ENCODE data around the gene UBE2B. TPM values are rescaled to one million over a fixed set of nuclear protein-coding genes. Genes with fewer than 3 reads are reported as not detected.
A peak's percentile ranks its signal among the peaks of the same experiment; 100 is the strongest.
"Not testable (repeated sequence)": the region's sequence is repeated elsewhere in the genome, so short reads cannot be mapped to it uniquely, and the experiment has no call there.

Gene UBE2B
- total RNA-seq (2014; rRNA removed; shearing (Covaris generic)): 17.4 and 23.3 TPM in 2 replicates
- polyA plus RNA-seq (2015; cell fraction: cytosol; rRNA removed): 83.5 and 84.6 TPM in 2 replicates
- polyA plus RNA-seq (2015; cell fraction: nucleus; rRNA removed): 56.1 and 56.5 TPM in 2 replicates

DNA sequence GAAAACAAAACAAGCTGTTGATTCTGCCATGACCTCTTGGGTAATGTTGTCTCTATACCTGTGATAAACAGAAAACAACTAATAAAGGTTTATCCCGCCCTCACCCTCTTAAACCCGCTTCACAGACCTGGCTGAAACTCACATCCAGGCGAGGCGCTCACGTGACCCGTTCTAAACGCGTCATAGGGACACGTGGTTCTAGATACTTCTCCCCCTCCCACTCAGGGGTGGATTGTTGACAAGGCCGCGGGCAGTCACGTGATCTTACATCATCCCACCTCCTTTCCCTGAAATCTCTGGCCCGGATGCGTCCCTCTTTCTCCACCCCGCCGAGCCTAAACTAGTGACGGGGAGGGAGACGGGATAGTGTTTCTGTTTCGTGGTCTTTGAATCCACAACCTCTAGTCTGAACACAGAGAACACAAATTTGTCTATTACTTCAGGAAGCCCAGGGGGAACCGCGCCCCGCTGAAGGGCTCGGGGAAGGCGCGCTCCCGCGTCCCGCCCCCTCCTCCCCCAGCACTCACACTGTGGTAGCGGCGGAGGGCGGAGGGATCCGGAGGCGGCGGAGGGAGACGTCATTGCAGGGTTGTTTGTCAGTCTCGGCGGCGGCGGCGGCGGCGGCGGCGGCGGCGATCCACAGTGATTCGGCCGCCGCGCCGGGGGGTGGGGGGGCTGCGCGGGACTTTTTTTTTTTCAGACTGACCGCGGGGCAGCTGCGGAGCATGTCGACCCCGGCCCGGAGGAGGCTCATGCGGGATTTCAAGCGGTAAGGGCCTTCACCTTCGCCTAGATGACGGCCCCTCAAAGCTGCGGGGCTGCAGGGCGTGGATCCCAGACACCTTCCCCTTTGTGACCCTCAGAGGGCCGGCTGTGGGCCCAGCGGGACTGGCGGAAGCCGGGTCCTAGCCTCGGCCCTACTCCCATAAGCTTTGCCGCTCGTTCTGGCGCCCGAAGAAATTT lies at the start of gene UBE2B:
Gene UBE2B, plus strand, starts transcription at position 699 of the 963 bp plus-strand sequence. Its CDS starts 27 bp downstream, at position 726.
- peak; percentile 99 for DNase-seq (ENCODE audit: low read depth)

DNA sequence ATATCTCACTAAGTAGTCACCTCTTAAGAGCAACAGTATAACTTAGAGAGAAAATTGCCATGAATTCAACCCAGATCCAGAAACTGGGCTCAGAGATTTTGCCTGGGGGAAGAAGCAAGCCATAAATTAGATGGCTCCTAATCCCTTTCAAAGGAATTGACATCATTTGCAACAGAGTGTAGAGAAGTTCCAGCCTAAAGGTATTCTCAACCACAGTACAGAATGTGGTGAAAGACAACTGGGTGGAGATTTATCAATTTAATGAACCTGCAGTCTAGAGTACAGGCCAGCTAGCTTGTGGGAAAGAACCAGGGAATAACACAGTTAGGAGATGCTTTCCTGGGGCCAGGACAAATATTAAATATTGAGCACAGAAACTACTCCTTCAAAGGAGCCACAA lies 44.0 kb upstream of the UBE2B start:
- DNase-seq (ENCODE audit: low read depth): no peak

DNA sequence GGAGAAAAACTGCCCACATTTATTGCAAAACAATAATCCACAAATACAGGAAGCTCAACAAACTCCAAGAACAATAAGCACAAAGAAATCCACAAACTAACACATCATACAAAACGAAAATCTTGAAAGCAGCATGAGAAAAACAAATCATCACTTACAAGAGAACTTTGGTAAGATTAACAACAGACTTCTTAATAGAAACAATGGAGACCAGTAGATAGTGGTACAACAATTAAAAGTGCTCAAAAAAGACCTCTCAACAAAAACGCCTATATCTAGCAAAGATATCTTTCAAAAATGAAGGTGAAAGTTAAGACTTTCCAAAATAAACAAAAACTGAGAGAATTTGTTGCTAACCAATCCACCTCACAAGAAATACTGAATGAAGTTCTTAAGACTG lies 42.8 kb upstream of the UBE2B start:
- DNase-seq (ENCODE audit: low read depth): no peak

DNA sequence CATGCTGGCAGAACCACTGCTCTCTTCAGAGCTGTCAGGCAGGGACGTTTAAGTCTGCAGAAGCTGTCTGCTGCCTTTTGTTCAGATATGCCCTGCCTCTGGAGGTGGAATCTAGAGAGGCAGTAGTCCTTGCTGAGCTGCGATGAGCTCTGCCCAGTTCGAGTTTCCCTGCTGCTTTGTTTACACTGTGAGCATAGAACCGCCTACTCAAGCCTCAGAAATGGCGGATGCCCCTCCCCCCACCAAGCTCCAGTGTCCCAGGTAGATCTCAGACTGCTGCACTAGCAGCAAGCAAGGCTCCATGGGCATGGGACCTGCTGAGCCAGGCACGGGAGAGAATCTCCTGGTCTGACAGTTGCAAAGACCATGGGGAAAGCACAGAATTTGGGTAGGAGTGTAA lies 34.5 kb upstream of the UBE2B start:
- not testable (repeated sequence) for DNase-seq (ENCODE audit: low read depth)

DNA sequence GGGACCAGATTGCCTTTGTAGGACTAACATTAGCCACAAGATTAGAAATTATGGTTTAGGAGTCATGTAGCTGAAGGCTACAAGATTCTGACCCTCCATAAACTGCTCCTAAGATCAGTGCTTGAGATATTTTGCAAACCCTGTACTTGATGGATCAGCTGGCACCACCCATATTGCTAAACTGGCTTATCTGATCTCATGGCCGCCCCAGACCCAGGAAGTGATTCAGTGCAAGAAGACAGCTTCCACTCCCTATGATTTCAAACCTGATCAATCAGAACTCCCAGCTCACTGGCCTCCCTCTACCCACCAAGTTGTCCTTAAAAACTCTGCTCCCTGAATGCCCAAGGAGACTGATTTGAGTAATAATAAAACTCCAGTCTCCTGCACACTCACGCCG lies 27.9 kb upstream of the UBE2B start:
- not testable (repeated sequence) for DNase-seq (ENCODE audit: low read depth)

DNA sequence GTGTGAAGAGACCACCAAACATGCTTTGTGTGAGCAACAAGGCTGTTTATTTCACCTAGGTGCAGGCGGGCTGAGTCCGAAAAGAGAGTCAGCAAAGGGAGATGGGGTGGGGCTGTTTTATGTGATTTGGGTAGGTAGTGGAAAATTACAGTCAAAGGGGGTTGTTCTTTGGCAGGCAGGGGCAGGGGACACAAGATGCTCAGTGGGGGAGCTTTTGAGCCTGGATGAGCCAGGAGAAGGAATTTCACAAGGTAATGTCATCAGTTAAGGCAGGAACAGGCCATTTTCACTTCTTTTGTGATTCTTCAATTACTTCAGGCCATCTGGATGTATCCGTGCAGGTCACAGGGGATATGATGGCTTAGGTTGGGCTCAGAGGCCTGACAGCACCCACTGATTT lies 25.9 kb upstream of the UBE2B start:
- not testable (repeated sequence) for DNase-seq (ENCODE audit: low read depth)

DNA sequence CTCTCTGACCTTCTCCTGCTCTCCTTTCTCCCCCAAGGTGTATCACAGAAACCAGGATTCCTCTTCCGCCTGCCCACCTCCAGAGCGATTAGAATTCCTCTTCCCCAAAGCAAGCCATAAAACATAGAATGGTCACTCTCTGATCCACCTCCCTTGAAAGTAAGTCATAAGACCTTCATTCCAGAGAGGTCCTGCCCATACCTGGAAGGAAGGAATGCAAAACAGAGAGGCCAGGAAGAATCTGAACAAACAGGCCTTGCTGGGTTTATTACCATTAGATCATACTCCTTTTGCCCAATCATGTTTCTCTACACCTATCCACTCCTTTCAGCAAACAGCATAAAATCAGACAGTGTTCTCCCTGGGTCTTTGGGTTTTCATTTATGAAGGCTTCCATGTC lies 25.4 kb upstream of the UBE2B start:
- DNase-seq (ENCODE audit: low read depth): no peak

DNA sequence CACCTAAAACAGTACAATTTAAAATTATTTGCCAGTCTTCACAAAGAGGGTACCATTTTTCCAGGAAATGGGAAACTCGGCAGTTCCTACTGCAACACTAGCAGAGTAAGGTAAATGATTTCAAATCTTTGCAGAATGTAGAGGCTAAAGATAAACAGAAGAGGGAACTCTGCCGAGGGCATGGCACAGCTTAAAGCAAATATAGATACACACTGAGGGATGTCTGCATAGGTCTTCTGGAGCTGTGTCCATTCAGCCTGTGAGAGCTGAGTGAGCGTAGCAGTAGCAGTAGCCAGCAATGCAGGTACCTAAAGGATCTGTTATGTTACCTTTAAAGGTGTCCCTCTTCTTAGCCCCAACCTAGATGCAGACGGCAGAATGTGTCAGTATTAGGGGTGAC lies 21.9 kb upstream of the UBE2B start:
- no peak for DNase-seq (ENCODE audit: low read depth)

DNA sequence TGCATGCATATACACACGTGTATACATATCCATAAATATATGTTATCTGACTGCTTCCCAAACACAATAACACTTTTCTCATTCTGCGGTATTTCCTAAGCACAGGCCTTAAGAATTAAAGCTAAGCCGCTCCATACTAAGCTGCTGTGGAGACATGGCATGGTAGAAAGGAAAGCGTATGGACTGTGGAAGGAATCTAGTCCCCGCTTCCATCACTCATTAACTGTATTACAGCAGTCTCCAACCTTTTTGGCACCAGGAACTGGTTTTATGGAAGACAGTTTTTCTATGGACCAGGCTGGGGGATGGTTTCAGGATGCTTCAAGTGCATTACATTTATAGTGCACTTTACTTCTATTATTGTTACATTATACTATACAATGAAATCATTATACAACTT lies 15.7 kb upstream of the UBE2B start:
- DNase-seq (ENCODE audit: low read depth): no peak

DNA sequence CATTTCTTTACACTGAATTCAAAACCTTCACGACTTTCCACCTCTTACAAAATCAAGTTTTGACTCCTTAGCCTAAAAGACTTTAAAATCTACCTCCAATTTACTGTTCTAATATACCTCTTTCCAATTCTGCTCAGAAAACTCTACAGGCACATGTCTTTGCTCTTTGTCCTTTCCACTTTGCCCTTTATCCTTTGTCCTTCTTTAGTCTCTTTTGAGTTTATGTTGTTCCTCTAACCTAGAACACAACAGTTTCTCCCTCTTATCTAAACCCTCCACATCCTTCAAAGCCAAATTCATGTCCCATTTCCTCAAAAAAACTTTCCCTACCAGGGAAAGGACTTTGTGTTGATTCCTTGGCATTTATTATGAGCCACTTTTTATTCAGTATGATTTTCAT lies 5.8 kb upstream of the UBE2B start:
- no peak for DNase-seq (ENCODE audit: low read depth)

DNA sequence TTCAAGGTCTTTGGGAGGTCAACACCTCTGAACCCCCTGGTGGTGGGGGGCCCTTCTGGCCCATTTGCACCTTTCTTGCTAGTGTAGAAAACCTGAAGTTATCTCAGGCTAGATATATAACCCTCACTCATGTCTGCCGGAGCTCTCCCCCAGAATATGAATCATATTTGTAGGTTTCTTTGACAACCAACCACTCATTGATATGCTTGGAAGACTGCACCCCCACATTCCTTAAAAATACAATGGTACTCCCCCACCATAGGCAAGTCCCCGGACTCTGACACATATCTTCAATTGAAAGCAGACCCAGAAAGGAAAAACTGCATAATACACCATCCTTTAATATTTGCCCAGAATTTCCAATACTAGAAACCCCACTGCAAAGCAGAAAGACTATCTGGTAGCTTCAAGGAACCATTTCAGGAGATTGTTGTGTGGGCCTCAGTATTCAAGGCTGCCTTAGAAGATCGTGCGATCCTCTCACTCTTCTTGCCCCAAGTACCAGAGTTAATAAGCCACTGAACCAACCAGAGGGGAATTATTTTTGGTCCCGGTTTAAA lies 978 bp upstream of the UBE2B start:
- DNase-seq (ENCODE audit: low read depth): no peak

DNA sequence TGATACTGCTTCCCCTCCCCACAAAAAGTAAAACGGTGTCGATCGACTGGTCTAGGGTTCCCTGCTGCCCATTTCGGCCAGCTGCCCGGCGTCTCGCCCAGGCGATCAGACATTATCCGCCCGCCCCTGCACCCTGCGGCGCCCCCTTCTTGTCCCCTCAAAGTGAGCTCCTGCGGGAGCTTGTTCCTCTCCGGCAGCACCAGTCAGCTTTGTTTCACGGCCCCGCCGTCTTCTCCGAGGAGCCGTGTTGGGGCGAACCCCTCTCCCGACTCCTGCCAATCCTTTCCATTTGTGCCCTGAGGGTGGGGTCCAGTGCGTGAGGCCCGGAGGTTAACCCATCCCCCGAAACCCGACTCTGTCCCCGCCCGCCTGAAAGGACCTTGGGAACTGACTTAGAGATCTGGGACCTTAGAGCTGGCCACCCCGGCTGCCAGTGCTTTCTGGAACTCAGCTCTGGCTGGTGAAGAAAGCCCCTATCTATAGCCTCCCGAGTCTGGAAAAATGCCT lies 518 bp downstream of the UBE2B start:
- peak; percentile 52 for DNase-seq (ENCODE audit: low read depth)

DNA sequence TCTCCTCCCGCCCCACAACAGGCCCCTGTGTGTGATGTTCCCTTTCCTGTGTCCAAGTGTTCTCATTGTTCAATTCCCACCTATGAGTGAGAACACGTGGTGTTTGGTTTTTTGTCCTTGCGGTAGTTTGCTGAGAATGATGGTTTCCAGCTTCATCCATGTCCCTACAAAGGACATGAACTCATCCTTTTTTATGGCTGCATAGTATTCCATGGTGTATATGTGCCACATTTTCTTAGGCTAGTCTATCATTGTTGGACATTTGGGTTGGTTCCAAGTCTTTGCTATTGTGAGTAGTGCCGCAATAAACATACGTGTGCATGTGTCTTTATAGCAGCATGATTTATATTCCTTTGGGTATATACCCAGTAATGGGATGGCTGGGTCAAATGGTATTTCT lies 2.3 kb downstream of the UBE2B start:
- not testable (repeated sequence) for DNase-seq (ENCODE audit: low read depth)

DNA sequence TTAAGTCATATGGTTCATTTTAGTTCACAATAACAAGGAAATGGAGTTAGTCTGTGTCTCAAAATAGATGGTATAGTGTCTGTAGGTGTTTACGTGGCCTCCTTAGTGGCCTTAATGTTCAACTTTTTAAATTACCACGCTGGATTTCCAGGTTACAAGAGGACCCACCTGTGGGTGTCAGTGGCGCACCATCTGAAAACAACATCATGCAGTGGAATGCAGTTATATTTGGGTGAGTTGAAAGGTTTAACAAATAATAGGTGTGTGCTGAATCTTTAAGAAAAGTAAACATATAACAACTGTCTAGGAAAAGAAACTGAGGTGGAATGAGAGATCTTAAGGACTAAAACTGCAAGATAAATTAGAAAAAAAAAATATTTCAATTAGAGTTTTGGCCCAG lies 2.9 kb downstream of the UBE2B start:
- DNase-seq (ENCODE audit: low read depth): no peak

DNA sequence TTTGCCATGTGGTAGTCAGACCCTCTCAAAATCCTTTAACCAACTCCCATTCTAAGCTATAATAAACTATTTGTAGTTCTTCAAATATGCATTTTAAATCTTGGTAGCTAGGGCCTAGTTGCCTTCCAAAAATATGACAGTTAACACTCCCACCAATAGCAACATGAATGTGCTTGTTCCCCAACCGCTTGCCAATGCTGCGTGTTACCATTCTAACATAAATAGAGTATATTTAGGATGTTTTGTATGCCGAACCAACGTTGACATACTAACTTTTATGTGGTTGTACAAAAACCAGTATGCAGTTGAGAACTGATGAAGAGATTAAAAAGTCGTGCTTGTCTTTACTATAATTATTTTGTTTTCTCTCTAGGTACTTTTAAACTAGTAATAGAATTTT lies 9.0 kb downstream of the UBE2B start:
- DNase-seq (ENCODE audit: low read depth): no peak

DNA sequence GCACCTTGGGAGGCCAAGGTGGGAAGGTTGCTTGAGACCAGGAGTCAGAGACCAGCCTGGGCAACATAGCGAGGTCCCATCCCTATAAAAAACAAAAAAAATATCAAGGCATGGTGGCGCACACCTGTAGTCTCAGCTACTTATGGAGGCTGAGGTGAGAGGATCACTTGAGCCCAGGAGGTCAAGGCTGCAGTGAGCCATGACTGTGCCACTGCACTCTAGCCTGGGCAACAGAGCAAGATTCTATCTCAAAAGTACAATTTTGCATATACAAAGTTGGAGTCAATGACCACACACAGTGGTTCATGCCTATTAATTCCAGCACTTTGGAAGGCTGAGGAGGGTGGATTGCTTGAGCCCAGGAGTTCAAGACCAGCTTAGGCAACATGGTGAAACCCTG lies 10.8 kb downstream of the UBE2B start:
- DNase-seq (ENCODE audit: low read depth): not testable (repeated sequence)

DNA sequence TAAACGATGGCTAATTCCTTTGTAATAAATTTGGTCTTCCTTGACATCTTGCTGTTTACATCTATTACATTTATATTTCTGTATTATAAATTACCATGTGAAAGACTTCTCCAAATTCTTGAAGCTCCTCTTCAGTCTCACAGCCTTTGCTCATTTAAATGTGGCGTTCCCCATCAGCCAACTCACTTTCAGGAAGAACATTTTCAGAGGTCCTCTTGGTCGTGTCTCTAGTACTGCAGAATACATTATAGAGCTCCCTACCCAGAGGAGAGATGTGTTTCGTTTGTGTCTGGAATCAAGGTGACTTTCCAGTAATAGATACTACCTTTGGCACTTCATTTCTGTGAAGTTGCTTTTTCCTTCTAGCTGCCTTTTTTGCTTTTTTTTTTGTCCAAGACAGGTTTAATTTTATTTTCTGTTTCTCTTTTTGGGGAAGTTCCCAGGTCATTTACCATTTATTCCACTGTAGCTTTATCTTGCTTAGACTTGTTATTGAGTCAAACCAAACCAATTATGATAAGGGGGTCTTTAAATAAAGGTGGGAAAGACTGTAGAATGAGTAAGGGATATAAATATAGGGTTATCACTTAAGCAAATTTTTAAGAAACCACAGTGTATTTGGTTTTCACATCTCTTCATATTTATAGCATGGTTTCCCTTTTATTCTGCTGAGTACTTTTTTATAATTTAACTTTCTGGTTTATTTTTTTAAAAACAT lies 12.8 kb downstream of the UBE2B start:
- DNase-seq (ENCODE audit: low read depth): no peak

DNA sequence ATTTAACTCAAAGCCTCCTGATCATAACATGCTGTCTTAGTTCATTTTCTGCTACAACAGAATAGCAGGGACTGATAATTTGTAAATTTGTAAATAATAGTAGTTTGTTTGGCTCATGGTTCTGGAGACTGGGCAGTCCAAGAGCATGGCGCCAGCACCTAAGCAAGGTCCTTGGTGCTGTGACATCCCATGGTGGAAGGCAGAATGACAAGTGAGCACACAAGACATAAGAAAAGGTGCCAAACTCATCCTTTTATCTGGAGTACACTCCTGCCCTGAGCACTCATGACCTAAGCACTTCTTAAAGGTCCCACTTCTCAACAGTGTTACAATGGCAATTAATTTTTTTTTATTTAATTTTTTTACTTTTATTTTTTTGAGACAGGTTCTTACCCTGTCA lies 16.1 kb downstream of the UBE2B start:
- no peak for DNase-seq (ENCODE audit: low read depth)

DNA sequence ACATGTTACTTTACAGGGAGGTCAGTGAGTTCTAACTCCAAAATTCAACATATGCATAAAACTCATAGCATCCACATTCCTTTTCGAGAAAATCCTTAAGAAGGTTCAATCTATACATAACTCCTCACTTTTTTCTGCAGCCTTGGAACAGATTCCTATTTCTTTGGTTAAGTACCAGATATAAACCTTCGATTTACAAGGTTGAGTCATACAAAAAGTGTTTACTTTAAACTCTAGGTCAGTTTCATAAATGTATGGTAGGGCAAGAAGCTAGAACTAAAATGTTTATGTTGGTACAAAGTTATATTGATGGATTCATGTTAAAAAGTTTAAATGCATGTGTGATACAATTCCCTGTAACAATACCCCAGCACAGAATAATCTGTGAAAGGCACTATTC lies 20.9 kb downstream of the UBE2B start:
- no peak for DNase-seq (ENCODE audit: low read depth)

DNA sequence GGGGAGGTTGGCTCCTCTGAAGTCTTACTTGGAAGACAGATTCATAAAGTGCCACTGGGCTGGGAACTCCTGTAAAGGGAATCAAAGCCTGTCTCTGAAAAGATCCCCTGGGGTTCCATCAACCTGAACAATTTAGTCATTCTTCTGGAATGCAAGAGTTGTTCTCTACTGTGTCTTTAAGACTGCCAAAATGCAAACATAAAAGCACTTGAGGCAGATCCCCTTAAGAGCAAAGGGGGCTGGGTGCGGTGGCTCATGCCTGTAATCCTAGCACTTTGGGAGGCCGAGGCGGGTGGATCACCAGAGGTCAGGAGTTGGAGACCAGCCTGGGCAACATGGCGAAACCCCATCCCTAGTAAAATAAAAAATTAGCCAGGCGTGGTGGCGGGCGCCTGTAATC lies 23.6 kb downstream of the UBE2B start:
- no peak for DNase-seq (ENCODE audit: low read depth)

DNA sequence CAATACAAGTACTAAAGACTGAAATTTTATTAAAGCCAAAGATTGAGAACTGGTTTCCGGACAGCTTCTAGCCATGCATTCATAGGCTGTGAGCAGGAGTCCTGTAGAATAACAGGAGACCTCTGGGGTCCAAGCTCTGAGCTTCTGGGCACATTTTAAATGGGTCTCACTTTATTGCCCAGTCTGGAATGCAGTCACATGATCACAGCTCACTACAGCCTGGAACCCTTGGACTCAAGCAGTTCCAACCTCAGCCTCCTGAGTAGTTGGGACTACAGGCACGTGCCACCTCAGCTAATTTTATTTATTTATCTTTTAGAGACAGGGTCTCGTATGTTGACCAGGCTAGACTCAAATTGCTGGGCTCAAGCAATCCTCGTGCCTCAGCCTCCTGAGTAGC lies 24.9 kb downstream of the UBE2B start:
- DNase-seq (ENCODE audit: low read depth): no peak

DNA sequence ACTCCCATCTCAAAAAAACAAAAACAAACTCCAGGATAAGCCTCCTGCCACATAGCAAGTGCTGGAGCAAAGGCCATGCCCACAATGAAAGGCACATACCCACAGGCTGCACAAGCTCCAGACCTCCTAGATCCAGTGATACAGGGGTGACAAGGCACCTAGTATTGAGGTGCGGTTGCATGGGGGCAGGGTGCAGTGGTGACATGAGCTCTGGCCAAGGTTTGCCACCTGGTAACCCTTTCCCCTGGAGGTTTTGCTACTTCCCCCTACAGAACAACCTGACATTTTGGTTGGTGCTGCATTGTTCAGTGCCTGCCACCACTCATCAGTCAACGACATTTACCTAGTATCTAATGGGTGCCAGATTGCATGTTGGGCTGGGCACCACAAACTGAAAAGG lies 25.8 kb downstream of the UBE2B start:
- no peak for DNase-seq (ENCODE audit: low read depth)
